Fibroblast of lung (primary cell): Measurements from ENCODE around the gene MS4A6E. TPM values are rescaled to one million over a fixed set of nuclear protein-coding genes. Genes with fewer than 3 reads are reported as not detected.

Experiments
- DNase-seq, 2 donors: peaks; one replicate each; pipeline versions ENCODE4 v3.0.0 to v3.0.0-alpha.2; 2010; ENCODE audit warnings: low read depth in 2 of 2
- H2AFZ ChIP-seq: 2 replicates; pipeline ENCODE4 v1.5.1; 2012; ENCODE audit warnings: low read length, control low read depth, inconsistent platforms
- H3K27ac ChIP-seq: 2 replicates; pipeline ENCODE4 v1.5.1; 2011; ENCODE audit warnings: low read length, control low read depth; ENCODE audit not compliant: insufficient read depth
- H3K27me3 ChIP-seq: 2 replicates; pipeline ENCODE4 v1.5.1; 2011; ENCODE audit warnings: mild to moderate bottlenecking, low read length; ENCODE audit not compliant: control insufficient read depth, insufficient read depth
- H3K36me3 ChIP-seq: 2 replicates; pipeline ENCODE4 v1.5.1; 2011; ENCODE audit warnings: low read length; ENCODE audit not compliant: control insufficient read depth, insufficient read depth
- H3K4me1 ChIP-seq: 2 replicates; pipeline ENCODE4 v1.5.1; 2011; ENCODE audit warnings: low read length; ENCODE audit not compliant: control insufficient read depth, insufficient read depth; ENCODE audit errors: extremely low read depth
- H3K4me2 ChIP-seq: 2 replicates; pipeline ENCODE4 v1.5.1; 2011; ENCODE audit warnings: low read length, control low read depth; ENCODE audit not compliant: insufficient read depth; ENCODE audit errors: extremely low read depth
- H3K4me3 ChIP-seq, 4 experiments: fragments of 200-600 bp in 1 of 4; sonication (generic) in 1 of 4; replicated peaks in 1 of 4; 2 replicates each; pipeline ENCODE4 v1.5.1; 2011 to 2016; ENCODE audit warnings: low read length in 4 of 4, low read depth in 3 of 4, mild to moderate bottlenecking in 3 of 4, control low read depth in 2 of 4, inconsistent platforms in 1 of 4, mixed read lengths in 1 of 4; ENCODE audit not compliant: insufficient read depth in 1 of 4; ENCODE audit errors: control extremely low read depth in 1 of 4
- H3K79me2 ChIP-seq: 2 replicates; pipeline ENCODE4 v1.5.1; 2012; ENCODE audit warnings: mild to moderate bottlenecking, low read length, inconsistent platforms; ENCODE audit not compliant: control insufficient read depth, insufficient read depth
- H3K9ac ChIP-seq: 2 replicates; pipeline ENCODE4 v1.5.1; 2011; ENCODE audit warnings: mild to moderate bottlenecking, low read length, control low read depth; ENCODE audit not compliant: insufficient read depth
- H3K9me3 ChIP-seq: 2 replicates; pipeline ENCODE4 v1.5.1; 2012; ENCODE audit warnings: low read depth, low read length; ENCODE audit not compliant: control insufficient read depth, insufficient read depth
- H4K20me1 ChIP-seq: 2 replicates; pipeline ENCODE4 v1.5.1; 2011; ENCODE audit warnings: low read length; ENCODE audit not compliant: control insufficient read depth, insufficient read depth; ENCODE audit errors: extremely low read depth
- CTCF ChIP-seq, 2 donors: IDR thresholded peaks in 1 of 2; conservative IDR thresholded peaks in 1 of 2; 1 replicate in 1 of 2; 2 replicates in 1 of 2; pipeline ENCODE4 v1.5.1; 2011 to 2012; ENCODE audit warnings: low read length in 2 of 2, control low read depth in 1 of 2, inconsistent platforms in 1 of 2, low read depth in 1 of 2, mild to moderate bottlenecking in 1 of 2
- EZH2 ChIP-seq: IDR thresholded peaks from 2 replicates; pipeline ENCODE4 v1.5.1; 2012; ENCODE audit warnings: low read length, control low read depth, mild to moderate bottlenecking; ENCODE audit errors: missing control alignments
- polyA plus RNA-seq, 2 donors: library from polyadenylated mRNA; depleted of rRNA in 1 of 2; stranded (reverse) in 1 of 2; unstranded in 1 of 2; fragments of >200 nt; gene quantifications; 2 replicates each; pipeline ENCODE4 v1.2.1, GENCODE V29; 2011 to 2012; ENCODE audit warnings: missing spikeins in 1 of 2
- total RNA-seq: library from RNA; depleted of rRNA; stranded (reverse); fragments of >200 nt; gene quantifications from 2 replicates; pipeline ENCODE4 v1.2.1, GENCODE V29; 2014

MS4A6E gene
- total and polyA plus RNA-seq, 2 donors (not counting 1 experiment from before 2014, with no cell fraction given), result not detected

GRCh38 chr11:60347084-60347797, 20.2 kb downstream of the MS4A6E start:
- no peaks in the 10 kb centered on the region for H3K27me3 ChIP-seq
- H3K4me2 ChIP-seq, result no peak overlapping the region
- no peak overlapping the region for H3K27ac ChIP-seq
- no peak overlapping the region for H2AFZ ChIP-seq
- H3K36me3 ChIP-seq, result no peaks in the 10 kb centered on the region
- no peak for TF ChIP-seq EZH2
- no peak for TF ChIP-seq CTCF (conservative IDR thresholded peaks at IDR 0.05 in 1 of 2, IDR thresholded peaks at IDR 0.05 in 1 of 2; ENCODE audit: low read depth in 1 of 2, low read length in 2 of 2)
- no peaks in the 10 kb centered on the region for H3K4me1 ChIP-seq
- H3K79me2 ChIP-seq, result no peaks in the 10 kb centered on the region
- DNase-seq, result no peak
- no peaks in the 10 kb centered on the region for H4K20me1 ChIP-seq
- H3K9me3 ChIP-seq, result no peaks in the 10 kb centered on the region
- H3K9ac ChIP-seq, result no peak overlapping the region
- H3K4me3 ChIP-seq, result no peak overlapping the region

GRCh38 chr11:60348116-60348515, 21.1 kb downstream of the MS4A6E start:
- Histone ChIP-seq H3K79me2 (no peaks in the 10 kb centered on the region), H3K9ac (no peak overlapping the region), H2AFZ (no peak overlapping the region), H3K27ac (no peak overlapping the region), H4K20me1 (no peaks in the 10 kb centered on the region), H3K9me3 (no peaks in the 10 kb centered on the region), H3K4me1 (no peaks in the 10 kb centered on the region), H3K27me3 (no peaks in the 10 kb centered on the region), H3K36me3 (no peaks in the 10 kb centered on the region), H3K4me2 (no peak overlapping the region), H3K4me3 (no peak overlapping the region)
- no peak for DNase-seq
- no peak for TF ChIP-seq CTCF (conservative IDR thresholded peaks at IDR 0.05 in 1 of 2, IDR thresholded peaks at IDR 0.05 in 1 of 2; ENCODE audit: low read depth in 1 of 2, low read length in 2 of 2)
- TF ChIP-seq EZH2, result no peak

GRCh38 chr11:60349990-60350389, 22.9 kb downstream of the MS4A6E start:
- no peak overlapping the region for H3K4me2 ChIP-seq
- H3K9ac ChIP-seq, result no peak overlapping the region
- no peaks in the 10 kb centered on the region for H4K20me1 ChIP-seq
- H3K27me3 ChIP-seq, result no peaks in the 10 kb centered on the region
- H3K27ac ChIP-seq, result no peak overlapping the region
- no peak overlapping the region for H2AFZ ChIP-seq
- no peaks in the 10 kb centered on the region for H3K9me3 ChIP-seq
- TF ChIP-seq CTCF (conservative IDR thresholded peaks at IDR 0.05 in 1 of 2, IDR thresholded peaks at IDR 0.05 in 1 of 2; ENCODE audit: low read depth in 1 of 2, low read length in 2 of 2) (no peak), EZH2 (no peak)
- no peaks in the 10 kb centered on the region for H3K79me2 ChIP-seq
- H3K4me3 ChIP-seq, result no peak overlapping the region
- DNase-seq, result no peak
- no peaks in the 10 kb centered on the region for H3K36me3 ChIP-seq
- no peaks in the 10 kb centered on the region for H3K4me1 ChIP-seq
